Glutamatergic neuron (in vitro differentiated cells): ENCODE results near the gene ERICH3. TPM values are rescaled to one million over a fixed set of nuclear protein-coding genes. Genes with fewer than 3 reads are reported as not detected.

ENCODE experiments used
- DNase-seq: peaks from one replicate; pipeline ENCODE4 v3.0.0; 2022
- H3K27ac Mint-ChIP-seq: one replicate; pipeline ENCODE4 v1.8.0; 2020; ENCODE audit warnings: mild to moderate bottlenecking, mixed read lengths, inconsistent platforms; ENCODE audit not compliant: unreplicated experiment
- H3K27me3 Mint-ChIP-seq: one replicate; pipeline ENCODE4 v1.8.0; 2020; ENCODE audit warnings: mild to moderate bottlenecking, moderate library complexity, mixed read lengths, inconsistent platforms; ENCODE audit not compliant: unreplicated experiment
- H3K36me3 Mint-ChIP-seq: one replicate; pipeline ENCODE4 v1.8.0; 2020; ENCODE audit warnings: mild to moderate bottlenecking, mixed read lengths, inconsistent platforms; ENCODE audit not compliant: unreplicated experiment
- H3K4me1 Mint-ChIP-seq: one replicate; pipeline ENCODE4 v1.8.0; 2020; ENCODE audit warnings: mild to moderate bottlenecking, low read depth, mixed read lengths, inconsistent platforms; ENCODE audit not compliant: unreplicated experiment
- H3K4me3 Mint-ChIP-seq: one replicate; pipeline ENCODE4 v1.8.0; 2020; ENCODE audit warnings: mild to moderate bottlenecking, mixed read lengths, inconsistent platforms; ENCODE audit not compliant: unreplicated experiment
- H3K9me3 Mint-ChIP-seq: one replicate; pipeline ENCODE4 v1.8.0; 2020; ENCODE audit warnings: mild to moderate bottlenecking, moderate library complexity, mixed read lengths, inconsistent platforms; ENCODE audit not compliant: unreplicated experiment
- CTCF ChIP-seq: fragments of 200-600 bp; sonication (generic); IDR thresholded peaks from one replicate; pipeline ENCODE4 v1.5.0; 2021; ENCODE audit not compliant: partially characterized antibody, unreplicated experiment
- total RNA-seq: library from RNA; stranded (reverse); fragmentation: NEBNext Ultra II Directional; extraction: Animal tissue kit (Norgen Biotek cat#: 25700); gene quantifications from one replicate; pipeline ENCODE4 v1.2.1, GENCODE V29; 2021; ENCODE audit not compliant: unreplicated experiment

ERICH3 gene
- total RNA-seq, 1 donor from 2014 or later, result 1.9 TPM

- Mint-ChIP-seq H3K4me3 (no peak overlapping the region), H3K9me3 (peaks cover 10% of the 10 kb centered on the region), H3K36me3 (no peaks in the 10 kb centered on the region), H3K4me1 (peaks cover 37% of the 10 kb centered on the region), H3K27ac (peak overlapping the region; percentile 65), H3K27me3 (peaks cover 4% of the 10 kb centered on the region)
- TF ChIP-seq CTCF, result peak; percentile 97
- DNase-seq, result peak; percentile 31
These were observed 16.2 kb upstream of the ERICH3 start for GRCh38 chr1:74689621-74690363.

- peak; percentile 66 for DNase-seq
- peak overlapping the region; percentile 92 for H3K27ac Mint-ChIP-seq
- H3K27me3 Mint-ChIP-seq, result peaks cover 4% of the 10 kb centered on the region
- no peak for TF ChIP-seq CTCF
- H3K4me3 Mint-ChIP-seq, result peak overlapping the region; percentile 37
- H3K36me3 Mint-ChIP-seq, result no peaks in the 10 kb centered on the region
- peaks cover 10% of the 10 kb centered on the region for H3K9me3 Mint-ChIP-seq
- H3K4me1 Mint-ChIP-seq, result peaks cover 37% of the 10 kb centered on the region
These were observed 13.3 kb upstream of the ERICH3 start for GRCh38 chr1:74686928-74687327.

- H3K9me3 Mint-ChIP-seq, result peaks cover 10% of the 10 kb centered on the region
- H3K27me3 Mint-ChIP-seq, result peaks cover 4% of the 10 kb centered on the region
- peaks cover 30% of the 10 kb centered on the region for H3K4me1 Mint-ChIP-seq
- no peak for TF ChIP-seq CTCF
- H3K36me3 Mint-ChIP-seq, result no peaks in the 10 kb centered on the region
- no peak overlapping the region for H3K27ac Mint-ChIP-seq
- no peak overlapping the region for H3K4me3 Mint-ChIP-seq
- DNase-seq, result no peak
These were observed 10.7 kb upstream of the ERICH3 start for GRCh38 chr1:74684301-74684700.

- no peak for TF ChIP-seq CTCF
- H3K27me3 Mint-ChIP-seq, result peaks cover 4% of the 10 kb centered on the region
- no peak overlapping the region for H3K27ac Mint-ChIP-seq
- no peak for DNase-seq
- H3K9me3 Mint-ChIP-seq, result peaks cover 10% of the 10 kb centered on the region
- H3K36me3 Mint-ChIP-seq, result no peaks in the 10 kb centered on the region
- no peak overlapping the region for H3K4me3 Mint-ChIP-seq
- H3K4me1 Mint-ChIP-seq, result peaks cover 25% of the 10 kb centered on the region
These were observed 10.1 kb upstream of the ERICH3 start for GRCh38 chr1:74683656-74684055.

- Mint-ChIP-seq H3K36me3 (no peaks in the 10 kb centered on the region), H3K9me3 (peaks cover 6% of the 10 kb centered on the region), H3K4me1 (peaks cover 14% of the 10 kb centered on the region), H3K27me3 (peaks cover under 1% of the 10 kb centered on the region), H3K4me3 (no peak overlapping the region), H3K27ac (no peak overlapping the region)
- TF ChIP-seq CTCF, result no peak
- no peak for DNase-seq
These were observed 8.3 kb upstream of the ERICH3 start for GRCh38 chr1:74681851-74682250.
